Measurements from ENCODE around the gene GRK2. TPM values are rescaled to one million over a fixed set of nuclear protein-coding genes. Genes with fewer than 3 reads are reported as not detected.

Gene GRK2
- total and polyA plus RNA-seq, 2 of the 8 experiments (the other 6 are each of a cell fraction or from before 2014, with no cell fraction given): 47.3 to 49.7 TPM

DNA sequence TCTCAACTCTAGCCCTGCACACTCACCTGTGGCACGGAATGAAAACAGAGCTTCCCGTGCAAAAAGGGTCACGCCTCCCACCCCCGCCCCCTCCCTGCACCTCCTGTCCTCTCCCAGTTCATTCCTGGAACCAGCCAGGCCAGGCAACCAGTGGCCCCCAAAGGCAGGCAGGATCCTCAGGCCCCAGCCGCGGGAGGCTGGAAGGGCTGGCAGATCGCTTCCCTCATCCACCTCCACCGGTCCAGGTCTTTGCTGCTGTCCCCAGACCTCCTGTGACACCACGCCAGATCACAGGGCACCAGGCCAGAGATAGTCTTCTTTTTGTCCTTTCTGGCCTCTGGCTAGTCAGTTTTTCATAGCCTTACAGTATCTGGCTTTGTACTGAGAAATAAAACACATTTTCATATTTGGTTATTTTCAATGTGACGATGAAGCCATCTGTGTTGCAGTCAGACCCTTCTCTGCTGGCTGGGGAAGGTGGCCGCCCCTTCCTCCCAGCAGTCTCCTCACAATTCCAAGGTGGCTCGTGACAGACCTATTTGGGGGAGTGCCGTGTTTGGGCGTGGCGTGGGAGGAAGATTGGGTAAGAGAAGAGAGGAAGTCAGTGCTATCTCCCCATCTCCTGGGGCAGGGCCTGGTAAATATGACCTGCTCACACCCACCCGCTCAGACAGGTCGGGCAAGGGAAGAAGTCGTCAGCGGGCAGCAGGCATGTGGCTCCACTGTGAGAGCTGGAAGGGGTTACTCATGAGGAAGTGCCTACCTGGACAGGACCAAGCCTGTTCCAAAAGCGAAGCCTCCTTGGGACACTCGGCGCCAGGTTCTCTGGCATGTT lies 46.1 kb downstream of the GRK2 start:
- no peak overlapping the region for H3K14ac ChIP-seq (ENCODE audit: insufficient read length)
- H3K36me3 ChIP-seq (ENCODE audit: control insufficient read depth in 2 of 4, insufficient read depth in 4 of 4, low read length in 3 of 4): peaks cover 0 to 4% (median 0%) of the 10 kb centered on the region in 4 experiments; a peak in 2 of 8 replicates
- peaks cover 0 to 2% of the 10 kb centered on the region in 2 experiments for H4K20me1 ChIP-seq (replicated peaks in 1 of 2; ENCODE audit: control insufficient read depth in 1 of 2, insufficient read depth in 2 of 2, low read length in 2 of 2)
- H3K4me3 ChIP-seq (ENCODE audit: extremely low read depth in 1 of 4, insufficient read depth in 2 of 4, low read depth in 3 of 4, low read length in 4 of 4): no peak overlapping the region
- H4K5ac ChIP-seq (ENCODE audit: insufficient read length, low read depth, low read length): no peak overlapping the region
- no peak overlapping the region for H2BK5ac ChIP-seq (ENCODE audit: low read depth, low read length)
- H3K56ac ChIP-seq (replicated peaks; ENCODE audit: insufficient read length, low read depth, low read length): no peak overlapping the region
- DNase-seq (ENCODE audit: low read depth in 1 of 2, low spot score in 2 of 2) (no peak), FAIRE-seq (no peak)
- no peak overlapping the region for H2AK5ac ChIP-seq (ENCODE audit: low read depth, low read length)
- no peaks in the 10 kb centered on the region; a peak in 1 of 7 replicates for H3K27me3 ChIP-seq (replicated peaks in 1 of 4; ENCODE audit: control insufficient read depth in 3 of 4, extremely low read depth in 1 of 4, insufficient read depth in 3 of 4, low read length in 3 of 4)
- no peak overlapping the region for H3K4me2 ChIP-seq (ENCODE audit: insufficient read depth in 1 of 2, low read depth in 2 of 2, low read length in 2 of 2)
- H3K23ac ChIP-seq (ENCODE audit: insufficient read length): no peak overlapping the region
- peaks cover 3% of the 10 kb centered on the region; the same call in 1 of the 2 replicates for H3K23me2 ChIP-seq (ENCODE audit: low read depth, low read length)
- CTCF ChIA-PET (ENCODE audit: partially characterized antibody): interaction anchor here (0.6 to 11.4 kb wide), 8 partner anchors 11 to 261 kb away, joined by 3 to 186 read pairs (median 4); partner anchors contain the start of gene GRK2
- POLR2A ChIA-PET (ENCODE audit: partially characterized antibody): interaction anchor here (0.6 to 1.4 kb wide), 3 partner anchors 11 to 408 kb away, joined by 3 to 4 read pairs (median 4); no protein-coding TSS in a partner anchor
- H3K4ac ChIP-seq (replicated peaks; ENCODE audit: insufficient read length, low read depth, low read length): no peak overlapping the region
- no peaks in the 10 kb centered on the region for H3K79me1 ChIP-seq (ENCODE audit: low read depth, low read length)
- H2BK12ac ChIP-seq (ENCODE audit: low read depth, low read length): no peak overlapping the region
- no peaks in the 10 kb centered on the region; a peak in 1 of 7 replicates for H3K4me1 ChIP-seq (replicated peaks in 1 of 4; ENCODE audit: control insufficient read depth in 3 of 4, insufficient read depth in 4 of 4, low read length in 3 of 4)
- H3K9me3 ChIP-seq (ENCODE audit: insufficient read depth in 2 of 2, low read depth in 1 of 2, low read length in 1 of 2): no peaks in the 10 kb centered on the region
- H2AFZ ChIP-seq (ENCODE audit: low read length): no peak overlapping the region
- H2BK15ac ChIP-seq (ENCODE audit: low read length): no peak overlapping the region
- H4K91ac ChIP-seq (replicated peaks; ENCODE audit: insufficient read length, low read length): no peak overlapping the region
- H3K79me2 ChIP-seq (ENCODE audit: control insufficient read depth in 1 of 2, insufficient read depth in 2 of 2, low read length in 2 of 2): no peaks in the 10 kb centered on the region
- WGBS, 2 experiments (ENCODE audit: extremely low coverage in 1 of 2, insufficient coverage in 1 of 2, insufficient read length in 1 of 2, insufficient replicate concordance in 2 of 2, low coverage in 1 of 2, low lambda C conversion rate in 2 of 2, missing lambda C conversion rate in 1 of 2): 88% methylated on average over 18 of the region's 22 CpGs; no CpG with 5 or more reads in 1 of the 2 experiments
- no peak overlapping the region for H2BK120ac ChIP-seq (replicated peaks; ENCODE audit: low read depth, low read length)
- no peak overlapping the region for H3K9ac ChIP-seq (replicated peaks in 1 of 4; ENCODE audit: extremely low read depth in 1 of 4, low read depth in 3 of 4, low read length in 3 of 4)
- H3K18ac ChIP-seq (ENCODE audit: extremely low read depth, low read length): no peak overlapping the region
- H4K8ac ChIP-seq (ENCODE audit: extremely low read depth, insufficient read depth, low read length): no peak overlapping the region; the same call in 1 of the 2 replicates
- no peak overlapping the region for H3K27ac ChIP-seq (ENCODE audit: low read depth, low read length)
- H2BK20ac ChIP-seq (ENCODE audit: low read length): no peak overlapping the region
- no peak for TF ChIP-seq CBX8 (IDR thresholded peaks at IDR 0.05; ENCODE audit: borderline replicate concordance, low read depth, low read length)
- no peak for TF ChIP-seq RAD21 (IDR thresholded peaks at IDR 0.05 in 1 of 2, conservative IDR thresholded peaks at IDR 0.05 in 1 of 2; ENCODE audit: low read depth in 2 of 2, low read length in 2 of 2)
- no peak for TF ChIP-seq RFX5 (IDR thresholded peaks at IDR 0.05; ENCODE audit: borderline replicate concordance, low read depth, low read length)
- no peak for TF ChIP-seq SP4 (IDR thresholded peaks at IDR 0.05; ENCODE audit: low read length)
- no peak for TF ChIP-seq JUN (IDR thresholded peaks at IDR 0.05; ENCODE audit: low read depth, low read length)
- TF ChIP-seq SRF (IDR thresholded peaks at IDR 0.05; ENCODE audit: low read depth, low read length): no peak
- TF ChIP-seq EZH2 (IDR thresholded peaks at IDR 0.05; ENCODE audit: low read depth, low read length, severe bottlenecking): no peak
- TF ChIP-seq, protein P1, sequence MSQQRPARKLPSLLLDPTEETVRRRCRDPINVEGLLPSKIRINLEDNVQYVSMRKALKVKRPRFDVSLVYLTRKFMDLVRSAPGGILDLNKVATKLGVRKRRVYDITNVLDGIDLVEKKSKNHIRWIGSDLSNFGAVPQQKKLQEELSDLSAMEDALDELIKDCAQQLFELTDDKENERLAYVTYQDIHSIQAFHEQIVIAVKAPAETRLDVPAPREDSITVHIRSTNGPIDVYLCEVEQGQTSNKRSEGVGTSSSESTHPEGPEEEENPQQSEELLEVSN (IDR thresholded peaks at IDR 0.05): no peak
- TF ChIP-seq, protein P2, sequence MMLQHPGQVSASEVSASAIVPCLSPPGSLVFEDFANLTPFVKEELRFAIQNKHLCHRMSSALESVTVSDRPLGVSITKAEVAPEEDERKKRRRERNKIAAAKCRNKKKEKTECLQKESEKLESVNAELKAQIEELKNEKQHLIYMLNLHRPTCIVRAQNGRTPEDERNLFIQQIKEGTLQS (IDR thresholded peaks at IDR 0.05; ENCODE audit: insufficient read depth, low read depth, low read length): no peak
- TF ChIP-seq EGR1 (IDR thresholded peaks at IDR 0.05; ENCODE audit: borderline replicate concordance, low read depth, low read length): no peak

Data from H1 (cell line).